Stimulated activated memory B cell treated with anti-CD40 and anti-IgM and Interleukin-4, amounts not matched to agents 10 μg/mL and 1 μg/mL and 100 μg/mL, for 72 hours (primary cell): ENCODE measurements around the gene GRK1.
"Not testable (repeated sequence)": the region's sequence is repeated elsewhere in the genome, so short reads cannot be mapped to it uniquely, and the experiment has no call there.

Experiments
- ATAC-seq: fragments of 150-1000 bp; cut with Tn5 transposase; 2 replicates; pipeline ENCODE4 v1.10.0; 2021
- H3K27ac Mint-ChIP-seq: one replicate; pipeline ENCODE4 v1.8.0; 2022; ENCODE audit warnings: mild to moderate bottlenecking, mixed read lengths
- H3K27me3 Mint-ChIP-seq: one replicate; pipeline ENCODE4 v1.8.0; 2022; ENCODE audit warnings: mixed read lengths
- H3K36me3 Mint-ChIP-seq: one replicate; pipeline ENCODE4 v1.8.0; 2022; ENCODE audit warnings: mixed read lengths
- H3K4me1 Mint-ChIP-seq: one replicate; pipeline ENCODE4 v1.8.0; 2022; ENCODE audit warnings: mixed read lengths
- H3K4me3 Mint-ChIP-seq: one replicate; pipeline ENCODE4 v1.8.0; 2022; ENCODE audit warnings: mild to moderate bottlenecking, moderate library complexity, mixed read lengths
- H3K9me3 Mint-ChIP-seq: one replicate; pipeline ENCODE4 v1.8.0; 2022; ENCODE audit warnings: mixed read lengths

Gene GRK1

GRCh38 chr13:113724780-113725315, 57.8 kb downstream of the GRK1 start:
- peaks cover 14% of the 10 kb centered on the region for H3K4me1 Mint-ChIP-seq
- H3K27ac Mint-ChIP-seq = peak overlapping the region; percentile 77
- H3K4me3 Mint-ChIP-seq = peak overlapping the region; percentile 77
- H3K36me3 Mint-ChIP-seq = no peaks in the 10 kb centered on the region
- H3K27me3 Mint-ChIP-seq = no peaks in the 10 kb centered on the region
- ATAC-seq = peak; percentile 95
- H3K9me3 Mint-ChIP-seq = no peaks in the 10 kb centered on the region

GRCh38 chr13:113725329-113726105, 58.5 kb downstream of the GRK1 start:
- H3K27me3 Mint-ChIP-seq, ATAC-seq, H3K9me3 Mint-ChIP-seq, H3K36me3 Mint-ChIP-seq: not testable (repeated sequence)
- H3K4me1 Mint-ChIP-seq = peaks cover 14% of the 10 kb centered on the region
- peak overlapping the region; percentile 77 for H3K4me3 Mint-ChIP-seq
- H3K27ac Mint-ChIP-seq = peak overlapping the region; percentile 77

- H3K27ac Mint-ChIP-seq, H3K27me3 Mint-ChIP-seq, ATAC-seq, H3K4me3 Mint-ChIP-seq, H3K36me3 Mint-ChIP-seq, H3K9me3 Mint-ChIP-seq: not testable (repeated sequence)
- H3K4me1 Mint-ChIP-seq = peaks cover 14% of the 10 kb centered on the region
Observed at GRCh38 chr13:113726106-113726821, 59.2 kb downstream of the GRK1 start.

GRCh38 chr13:113726961-113727411, 60.0 kb downstream of the GRK1 start:
- ATAC-seq = no peak
- Mint-ChIP-seq H3K27ac (no peak overlapping the region), H3K36me3 (no peaks in the 10 kb centered on the region), H3K4me3 (no peak overlapping the region), H3K4me1 (peaks cover 16% of the 10 kb centered on the region), H3K27me3 (no peaks in the 10 kb centered on the region), H3K9me3 (no peaks in the 10 kb centered on the region)

DNA sequence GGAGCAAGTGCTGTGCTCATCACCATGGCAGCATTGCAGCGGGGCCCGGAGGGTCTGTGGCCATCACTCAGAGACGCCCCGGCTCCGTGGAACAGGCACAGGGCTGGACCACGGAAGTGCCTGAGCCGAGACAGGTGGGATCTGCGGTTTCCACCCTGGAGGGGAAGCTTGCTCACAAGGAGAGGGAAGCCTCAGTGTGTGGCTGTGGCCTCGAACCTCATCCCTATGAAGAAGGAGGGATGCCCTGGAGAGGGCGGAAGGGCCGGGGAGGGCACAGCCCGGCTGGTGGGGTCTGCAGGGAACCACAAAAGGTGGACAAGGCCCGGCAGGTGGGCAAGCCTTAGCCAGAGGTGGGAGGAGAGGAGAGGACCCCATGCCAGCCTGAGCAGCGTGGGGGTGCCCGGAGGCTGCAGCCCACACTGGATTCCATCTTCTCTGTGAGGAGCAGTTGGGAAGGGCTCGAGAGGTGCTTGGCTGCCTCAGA, 61.6 kb downstream of the GRK1 start:
- ATAC-seq = no peak
- no peak overlapping the region for H3K4me3 Mint-ChIP-seq
- H3K27me3 Mint-ChIP-seq = no peaks in the 10 kb centered on the region
- H3K9me3 Mint-ChIP-seq = no peaks in the 10 kb centered on the region
- H3K36me3 Mint-ChIP-seq = no peaks in the 10 kb centered on the region
- peaks cover 24% of the 10 kb centered on the region for H3K4me1 Mint-ChIP-seq
- H3K27ac Mint-ChIP-seq = no peak overlapping the region

DNA sequence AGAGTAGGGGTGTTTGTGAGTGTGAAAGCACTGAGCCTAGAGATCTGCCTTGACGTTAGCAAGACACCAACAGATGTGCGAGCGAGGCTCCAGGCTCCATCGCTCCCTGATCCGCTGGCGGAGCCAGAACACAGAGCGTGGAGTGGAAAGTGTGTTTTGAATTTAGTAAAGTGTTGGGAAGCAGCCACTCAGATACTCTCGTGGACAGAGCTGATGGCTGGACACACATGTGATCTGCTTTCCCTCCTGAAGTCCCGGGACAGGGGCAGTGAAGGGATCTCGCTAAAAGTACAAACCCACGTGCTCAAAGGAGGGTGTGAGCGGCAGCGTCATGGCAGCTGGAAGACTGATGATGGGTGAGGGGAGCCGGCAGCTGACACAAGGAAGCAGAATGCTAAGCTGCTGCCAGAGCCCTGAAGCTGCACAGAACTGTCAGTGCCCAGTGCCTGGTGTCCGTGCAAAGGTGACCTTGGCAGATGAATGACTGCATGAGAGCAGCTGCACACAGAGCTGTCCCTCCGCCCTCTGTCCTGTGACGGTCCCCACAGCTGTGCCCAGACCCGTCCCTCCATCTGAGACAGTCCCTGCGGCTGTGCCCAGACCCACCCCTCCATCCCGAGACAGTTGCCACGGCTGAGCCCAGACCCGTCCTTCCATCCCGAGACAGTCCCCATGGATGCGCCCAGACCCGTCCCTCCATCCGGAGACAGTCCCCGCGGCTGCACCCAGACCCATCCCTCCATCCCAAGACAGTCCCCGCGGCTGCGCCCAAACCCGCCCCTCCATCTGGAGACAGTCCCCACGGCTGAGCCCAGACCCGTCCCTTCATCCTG, 62.4 kb downstream of the GRK1 start:
- Mint-ChIP-seq H3K27me3 (no peaks in the 10 kb centered on the region), H3K4me3 (no peak overlapping the region), H3K27ac (no peak overlapping the region), H3K36me3 (no peaks in the 10 kb centered on the region), H3K4me1 (peaks cover 17% of the 10 kb centered on the region), H3K9me3 (no peaks in the 10 kb centered on the region)
- no peak for ATAC-seq

DNA sequence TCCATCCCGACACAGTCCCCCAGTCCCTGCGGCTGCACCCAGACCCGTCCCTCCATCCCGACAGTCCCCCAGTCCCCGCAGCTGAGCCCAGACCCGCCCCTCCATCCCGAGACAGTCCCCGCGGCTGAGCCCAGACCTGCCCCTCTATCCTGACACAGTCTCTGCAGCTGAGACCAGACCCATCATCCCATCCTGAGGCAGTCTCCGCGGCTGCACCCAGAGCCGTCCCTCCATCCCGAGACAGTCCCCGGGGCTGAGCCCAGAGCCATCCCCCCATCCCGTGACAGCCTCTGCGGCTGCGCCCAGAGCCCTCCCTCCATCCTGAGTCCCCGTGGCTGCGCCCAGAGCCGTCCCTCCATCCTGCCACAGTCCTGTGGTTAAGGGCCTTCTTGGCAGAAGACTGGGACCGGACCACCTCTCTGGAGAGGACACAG, 63.3 kb downstream of the GRK1 start:
- Mint-ChIP-seq H3K4me1 (peaks cover 10% of the 10 kb centered on the region), H3K36me3 (no peaks in the 10 kb centered on the region), H3K27ac (no peak overlapping the region), H3K4me3 (no peak overlapping the region), H3K27me3 (no peaks in the 10 kb centered on the region), H3K9me3 (no peaks in the 10 kb centered on the region)
- ATAC-seq = no peak

- Mint-ChIP-seq H3K4me1 (peaks cover 10% of the 10 kb centered on the region), H3K27ac (no peak overlapping the region), H3K4me3 (no peak overlapping the region), H3K36me3 (no peaks in the 10 kb centered on the region), H3K9me3 (no peaks in the 10 kb centered on the region), H3K27me3 (no peaks in the 10 kb centered on the region)
- ATAC-seq = no peak
Observed at GRCh38 chr13:113730831-113731191, 63.8 kb downstream of the GRK1 start.

DNA sequence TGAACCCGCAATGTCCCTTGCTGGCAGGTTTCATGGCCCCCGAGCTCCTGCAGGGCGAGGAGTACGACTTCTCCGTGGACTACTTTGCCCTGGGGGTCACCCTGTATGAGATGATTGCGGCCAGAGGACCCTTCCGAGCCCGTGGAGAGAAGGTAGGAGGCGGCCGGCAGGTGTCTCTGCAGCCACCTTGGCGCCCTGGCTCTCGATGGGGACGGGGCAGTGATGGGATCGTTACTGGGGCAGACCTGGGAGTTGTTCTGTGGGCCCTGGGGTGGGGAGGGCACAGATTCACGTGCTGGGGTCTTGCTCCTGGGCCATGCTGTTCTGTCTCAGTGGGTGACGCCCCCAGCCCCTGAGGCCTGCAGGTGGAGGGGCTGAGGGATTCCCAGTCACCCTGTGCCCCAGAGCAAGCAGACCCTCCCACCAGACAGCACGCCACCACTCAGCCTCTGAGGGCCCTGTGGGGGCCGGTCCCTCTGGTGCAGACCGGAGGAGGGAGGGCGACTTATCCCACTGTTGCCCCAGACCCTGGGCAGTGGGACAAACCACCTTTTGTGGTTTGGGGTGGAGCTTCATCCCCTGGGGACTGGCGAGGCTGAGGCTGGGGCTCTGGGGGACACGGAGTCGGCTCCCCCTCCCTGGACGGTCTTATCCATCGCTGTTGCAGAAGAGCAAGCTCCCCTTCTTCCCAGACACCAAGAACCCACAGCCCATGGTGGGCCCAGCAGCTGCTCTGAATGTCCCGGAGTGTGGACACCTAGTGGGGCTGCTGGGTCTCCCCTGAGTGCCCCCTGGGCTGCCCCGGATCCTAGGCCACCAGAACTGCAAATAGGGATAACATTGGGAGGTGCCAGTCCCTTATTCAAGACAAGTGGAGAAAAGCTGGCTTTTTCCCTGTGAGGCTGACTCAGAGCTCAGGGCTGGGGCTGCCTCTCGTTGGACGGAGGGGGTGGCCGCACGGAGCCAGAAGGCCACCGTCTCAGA, 64.5 kb downstream of the GRK1 start:
- no peaks in the 10 kb centered on the region for H3K27me3 Mint-ChIP-seq
- no peak overlapping the region for H3K27ac Mint-ChIP-seq
- no peak for ATAC-seq
- H3K4me1 Mint-ChIP-seq = peaks cover 10% of the 10 kb centered on the region
- no peaks in the 10 kb centered on the region for H3K9me3 Mint-ChIP-seq
- no peaks in the 10 kb centered on the region for H3K36me3 Mint-ChIP-seq
- H3K4me3 Mint-ChIP-seq = no peak overlapping the region

GRCh38 chr13:113732176-113732960, 65.3 kb downstream of the GRK1 start:
- Mint-ChIP-seq H3K4me1 (peaks cover 10% of the 10 kb centered on the region), H3K36me3 (no peaks in the 10 kb centered on the region), H3K27ac (no peak overlapping the region), H3K9me3 (no peaks in the 10 kb centered on the region), H3K4me3 (no peak overlapping the region), H3K27me3 (peaks cover under 1% of the 10 kb centered on the region)
- ATAC-seq = peak; percentile 25

GRCh38 chr13:113732961-113733950, 66.2 kb downstream of the GRK1 start:
- Mint-ChIP-seq H3K4me3 (no peak overlapping the region), H3K27ac (no peak overlapping the region), H3K27me3 (peaks cover 9% of the 10 kb centered on the region), H3K36me3 (no peaks in the 10 kb centered on the region), H3K9me3 (no peaks in the 10 kb centered on the region), H3K4me1 (peaks cover 10% of the 10 kb centered on the region)
- no peak for ATAC-seq

DNA sequence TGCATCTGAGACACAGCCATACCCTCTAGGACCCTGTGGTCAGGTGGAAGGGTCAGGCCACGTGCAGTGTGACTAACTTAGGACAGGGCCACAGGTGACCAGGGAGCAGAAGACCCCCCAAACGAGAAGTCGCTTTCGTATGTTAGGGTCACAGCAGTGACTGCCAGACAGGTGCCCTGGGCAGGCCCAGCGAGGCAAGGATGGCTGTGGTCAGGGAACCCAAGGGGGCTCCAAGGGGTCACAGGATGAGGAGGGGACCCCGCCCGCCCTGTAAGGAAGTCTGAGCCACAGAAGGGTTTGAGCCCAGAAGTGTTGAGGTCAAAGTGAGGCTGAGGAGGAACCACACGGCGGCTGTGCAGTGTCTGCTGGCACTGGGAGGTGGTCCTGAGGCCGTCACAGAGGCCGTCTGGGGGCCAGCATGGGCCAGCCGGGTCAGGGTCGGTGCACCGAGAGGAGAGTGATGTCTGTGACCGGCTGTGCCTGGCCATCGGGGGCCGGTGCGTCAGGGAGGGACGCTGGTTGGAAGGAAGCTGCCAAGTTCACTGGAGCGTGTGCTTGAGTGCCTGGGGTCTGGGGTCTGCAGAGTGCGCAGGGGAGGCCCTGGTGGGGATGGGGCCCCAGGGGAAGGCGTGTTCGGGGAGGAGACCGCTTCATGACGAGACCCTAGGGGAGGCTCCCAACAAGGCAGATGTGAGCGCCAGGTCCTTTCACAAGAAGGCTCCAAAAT, 67.2 kb downstream of the GRK1 start:
- peaks cover 10% of the 10 kb centered on the region for H3K4me1 Mint-ChIP-seq
- H3K4me3 Mint-ChIP-seq = no peak overlapping the region
- no peak for ATAC-seq
- H3K9me3 Mint-ChIP-seq = no peaks in the 10 kb centered on the region
- peaks cover 13% of the 10 kb centered on the region for H3K27me3 Mint-ChIP-seq
- H3K36me3 Mint-ChIP-seq = no peaks in the 10 kb centered on the region
- no peak overlapping the region for H3K27ac Mint-ChIP-seq
